ENCODE data around the gene SCAMP1.

Gene SCAMP1

DNA sequence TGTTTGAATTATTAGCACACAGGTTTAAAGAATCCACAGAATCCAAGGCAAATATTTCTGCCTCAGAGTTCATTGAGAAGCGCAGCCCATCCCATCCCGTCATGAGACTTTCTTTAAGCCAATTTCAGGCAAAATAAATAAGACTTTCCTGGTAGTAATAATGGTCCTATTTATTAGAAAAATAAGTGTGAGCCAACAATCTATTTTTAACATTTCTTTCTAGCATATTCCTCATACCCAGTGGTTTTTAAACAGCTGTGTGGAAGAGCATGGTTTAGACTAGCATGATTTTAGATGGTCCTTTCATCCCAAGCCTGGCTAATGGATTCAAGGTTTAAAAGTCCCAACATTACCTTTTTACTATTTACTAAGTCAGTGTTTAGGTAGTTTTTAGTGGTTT lies 125.8 kb downstream of the SCAMP1 start:
- DNase-seq (ENCODE audit: low read depth): no peak
- TF ChIP-seq, protein P1, sequence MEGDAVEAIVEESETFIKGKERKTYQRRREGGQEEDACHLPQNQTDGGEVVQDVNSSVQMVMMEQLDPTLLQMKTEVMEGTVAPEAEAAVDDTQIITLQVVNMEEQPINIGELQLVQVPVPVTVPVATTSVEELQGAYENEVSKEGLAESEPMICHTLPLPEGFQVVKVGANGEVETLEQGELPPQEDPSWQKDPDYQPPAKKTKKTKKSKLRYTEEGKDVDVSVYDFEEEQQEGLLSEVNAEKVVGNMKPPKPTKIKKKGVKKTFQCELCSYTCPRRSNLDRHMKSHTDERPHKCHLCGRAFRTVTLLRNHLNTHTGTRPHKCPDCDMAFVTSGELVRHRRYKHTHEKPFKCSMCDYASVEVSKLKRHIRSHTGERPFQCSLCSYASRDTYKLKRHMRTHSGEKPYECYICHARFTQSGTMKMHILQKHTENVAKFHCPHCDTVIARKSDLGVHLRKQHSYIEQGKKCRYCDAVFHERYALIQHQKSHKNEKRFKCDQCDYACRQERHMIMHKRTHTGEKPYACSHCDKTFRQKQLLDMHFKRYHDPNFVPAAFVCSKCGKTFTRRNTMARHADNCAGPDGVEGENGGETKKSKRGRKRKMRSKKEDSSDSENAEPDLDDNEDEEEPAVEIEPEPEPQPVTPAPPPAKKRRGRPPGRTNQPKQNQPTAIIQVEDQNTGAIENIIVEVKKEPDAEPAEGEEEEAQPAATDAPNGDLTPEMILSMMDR (IDR thresholded peaks at IDR 0.05; ENCODE audit: insufficient read depth, low read depth, low read length, missing control alignments): no peak
- H3K4me3 ChIP-seq (ENCODE audit: low read depth, low read length): no peak overlapping the region

GRCh38 chr5:78487846-78488245 lies 127.4 kb downstream of the SCAMP1 start:
- DNase-seq (ENCODE audit: low read depth): no peak
- TF ChIP-seq, protein P1 (IDR thresholded peaks at IDR 0.05; ENCODE audit: insufficient read depth, low read depth, low read length, missing control alignments): no peak
- H3K4me3 ChIP-seq (ENCODE audit: low read depth, low read length): no peak overlapping the region

DNA sequence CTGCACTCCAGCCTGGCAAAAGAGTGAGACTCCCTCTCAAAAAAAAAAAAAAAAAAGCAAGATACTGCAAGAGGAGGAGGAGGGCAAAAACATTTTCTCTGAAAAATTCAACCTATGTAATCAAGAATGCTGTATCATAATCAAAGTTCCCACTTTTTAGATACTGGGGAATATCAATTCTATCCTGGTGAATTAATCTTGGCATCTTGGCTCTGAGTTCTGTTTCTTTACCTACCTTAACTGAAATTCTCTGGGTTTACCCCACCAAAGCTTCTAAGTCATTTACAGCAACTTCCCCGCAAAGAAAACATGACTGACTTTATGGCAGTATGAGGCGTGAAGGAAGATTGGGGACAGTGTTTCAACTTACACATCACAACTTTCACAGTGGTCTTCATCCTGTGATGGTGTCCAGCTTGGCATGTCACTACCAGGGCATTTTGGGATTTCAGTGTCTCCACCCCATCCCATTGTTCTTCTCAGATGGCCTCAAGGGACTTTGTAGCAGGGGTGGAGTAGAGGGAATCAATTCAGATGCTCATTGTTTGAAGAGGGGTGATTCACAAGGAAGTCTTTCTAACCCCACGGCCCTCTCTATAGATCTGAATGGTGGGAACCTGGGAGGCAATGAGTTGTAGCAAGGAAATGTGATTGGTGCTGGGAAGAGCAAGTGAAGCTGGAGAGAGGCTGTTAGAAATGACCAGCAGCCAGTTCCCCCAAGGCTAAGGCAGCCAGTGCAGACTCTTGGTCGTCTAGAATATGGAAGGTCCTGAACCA lies 130.5 kb downstream of the SCAMP1 start:
- DNase-seq (ENCODE audit: low read depth): no peak
- TF ChIP-seq, protein P1 (IDR thresholded peaks at IDR 0.05; ENCODE audit: insufficient read depth, low read depth, low read length, missing control alignments): no peak
- no peak overlapping the region for H3K4me3 ChIP-seq (ENCODE audit: low read depth, low read length)

- TF ChIP-seq, protein P1 (IDR thresholded peaks at IDR 0.05; ENCODE audit: insufficient read depth, low read depth, low read length, missing control alignments): no peak
- DNase-seq (ENCODE audit: low read depth): no peak
- no peak overlapping the region for H3K4me3 ChIP-seq (ENCODE audit: low read depth, low read length)
Measured at GRCh38 chr5:78492224-78492623, 131.8 kb downstream of the SCAMP1 start.

- TF ChIP-seq, protein P1 (IDR thresholded peaks at IDR 0.05; ENCODE audit: insufficient read depth, low read depth, low read length, missing control alignments): no peak
- no peak overlapping the region for H3K4me3 ChIP-seq (ENCODE audit: low read depth, low read length)
- DNase-seq (ENCODE audit: low read depth): no peak
Measured at GRCh38 chr5:78492650-78493049, 132.2 kb downstream of the SCAMP1 start.

GRCh38 chr5:78495800-78496199 lies 135.4 kb downstream of the SCAMP1 start:
- TF ChIP-seq, protein P1 (IDR thresholded peaks at IDR 0.05; ENCODE audit: insufficient read depth, low read depth, low read length, missing control alignments): no peak
- H3K4me3 ChIP-seq (ENCODE audit: low read depth, low read length): no peak overlapping the region
- no peak for DNase-seq (ENCODE audit: low read depth)

GRCh38 chr5:78496373-78496772 lies 136.0 kb downstream of the SCAMP1 start:
- DNase-seq (ENCODE audit: low read depth): no peak
- H3K4me3 ChIP-seq (ENCODE audit: low read depth, low read length): no peak overlapping the region
- TF ChIP-seq, protein P1 (IDR thresholded peaks at IDR 0.05; ENCODE audit: insufficient read depth, low read depth, low read length, missing control alignments): no peak
